Urinary bladder (tissue), 4 donors: Measurements from ENCODE around the gene OR5AC2. TPM values are rescaled to one million over a fixed set of nuclear protein-coding genes. Genes with fewer than 3 reads are reported as not detected.

Source experiments
- DNase-seq: peaks from one replicate; pipeline ENCODE4 v3.0.0-alpha.2; 2015; ENCODE audit errors: extremely low spot score
- H3K27ac ChIP-seq: one replicate; pipeline ENCODE4 v1.5.1; 2013; ENCODE audit warnings: low read depth, mild to moderate bottlenecking, moderate library complexity
- H3K36me3 ChIP-seq: one replicate; pipeline ENCODE4 v1.6.1; 2013; ENCODE audit warnings: mild to moderate bottlenecking, moderate library complexity; ENCODE audit not compliant: insufficient read depth
- H3K4me1 ChIP-seq: one replicate; pipeline ENCODE4 v1.6.1; 2013; ENCODE audit warnings: mild to moderate bottlenecking, moderate library complexity; ENCODE audit not compliant: insufficient read depth
- H3K4me3 ChIP-seq: one replicate; pipeline ENCODE4 v1.5.1; 2013; ENCODE audit warnings: low read depth, low read length
- WGBS: extraction: QIAGEN DNeasy Blood & Tissue Kit; methylation state at CpG from one replicate; pipeline ENCODE4 v1.1.7; 2013; 5-methylcytosine and 5-hydroxymethylcytosine counted together
- polyA plus RNA-seq: library from polyadenylated mRNA; stranded (reverse); fragments of 200-250 nt; gene quantifications from one replicate; pipeline ENCODE4 v1.2.3, GENCODE V29; 2013
- total RNA-seq: library from RNA; depleted of rRNA; stranded (reverse); fragments of >200 nt; gene quantifications from one replicate; pipeline ENCODE4 v1.2.3, GENCODE V29; 2014
- donor health status: healthy with polysubstance abuse.
- donor health status: healthy.

Gene OR5AC2
- total and polyA plus RNA-seq, 2 donors = not detected

GRCh38 chr3:98099848-98100247 is 12.9 kb downstream of the OR5AC2 start:
- no peak for DNase-seq
- Histone ChIP-seq H3K27ac (no peak overlapping the region), H3K4me3 (no peak overlapping the region), H3K4me1 (no peaks in the 10 kb centered on the region), H3K36me3 (no peaks in the 10 kb centered on the region)
- 81% methylated on average over 4 of the region's 4 CpGs for WGBS

GRCh38 chr3:98108162-98108561 is 21.2 kb downstream of the OR5AC2 start:
- Histone ChIP-seq H3K36me3 (no peaks in the 10 kb centered on the region), H3K27ac (no peak overlapping the region), H3K4me1 (no peaks in the 10 kb centered on the region), H3K4me3 (no peak overlapping the region)
- 45% methylated on average over 1 of the region's 1 CpG for WGBS
- DNase-seq = no peak

GRCh38 chr3:98109807-98110549 is 23.0 kb downstream of the OR5AC2 start:
- 54% methylated on average over 4 of the region's 4 CpGs for WGBS
- Histone ChIP-seq H3K27ac (no peak overlapping the region), H3K36me3 (no peaks in the 10 kb centered on the region), H3K4me3 (no peak overlapping the region), H3K4me1 (no peaks in the 10 kb centered on the region)
- peak; percentile 26 for DNase-seq

- H3K4me3 ChIP-seq = no peak overlapping the region
- no peaks in the 10 kb centered on the region for H3K4me1 ChIP-seq
- no peak overlapping the region for H3K27ac ChIP-seq
- no peaks in the 10 kb centered on the region for H3K36me3 ChIP-seq
- DNase-seq = no peak
Measured at GRCh38 chr3:98110550-98110908, 23.6 kb downstream of the OR5AC2 start.

GRCh38 chr3:98114264-98114663 is 27.3 kb downstream of the OR5AC2 start:
- WGBS = 58% methylated on average over 3 of the region's 3 CpGs
- Histone ChIP-seq H3K4me3 (no peak overlapping the region), H3K27ac (no peak overlapping the region), H3K36me3 (no peaks in the 10 kb centered on the region), H3K4me1 (no peaks in the 10 kb centered on the region)
- no peak for DNase-seq

- Histone ChIP-seq H3K4me3 (no peak overlapping the region), H3K27ac (no peak overlapping the region), H3K36me3 (no peaks in the 10 kb centered on the region), H3K4me1 (no peaks in the 10 kb centered on the region)
- no peak for DNase-seq
- 94% methylated on average over 1 of the region's 1 CpG for WGBS
Measured at GRCh38 chr3:98115717-98116116, 28.7 kb downstream of the OR5AC2 start.

- 73% methylated on average over 1 of the region's 1 CpG for WGBS
Measured at GRCh38 chr3:98130421-98130820, 43.4 kb downstream of the OR5AC2 start, which contains the start of gene OR5H1. Gene OR5H1, plus strand, starts transcription at chr3:98130721. Its CDS starts 1,977 bp downstream, at chr3:98132698.

GRCh38 chr3:98136631-98137030 is 49.7 kb downstream of the OR5AC2 start:
- no peaks in the 10 kb centered on the region for H3K4me1 ChIP-seq
- 67% methylated on average over 3 of the region's 3 CpGs for WGBS
- H3K27ac ChIP-seq = no peak overlapping the region
- DNase-seq = no peak
- H3K36me3 ChIP-seq = no peaks in the 10 kb centered on the region
- no peak overlapping the region for H3K4me3 ChIP-seq

More at GRCh38 chr3:98130421-98130820, 43.4 kb downstream of the OR5AC2 start, which contains the start of gene OR5H1:
- no peak for DNase-seq
- Histone ChIP-seq H3K4me3 (no peak within 1 kb of the TSS), H3K27ac (no peak within 1 kb of the TSS), H3K4me1 (no peaks in the 10 kb centered on the region), H3K36me3 (no peaks in the 10 kb centered on the region)

Other genes with a start within 250 kb of the OR5AC2 start
- gene RIOX2, start 114.7 kb upstream of the OR5AC2 start, total RNA-seq = 44.7 TPM
- gene RIOX2, start 114.7 kb upstream of the OR5AC2 start, polyA plus RNA-seq = 15.0 TPM
- gene GABRR3, start 51.9 kb upstream of the OR5AC2 start, total RNA-seq = 0.11 TPM
- gene GABRR3, start 51.9 kb upstream of the OR5AC2 start, polyA plus RNA-seq = 0.01 TPM
- gene OR5H1, start 43.5 kb downstream of the OR5AC2 start, total RNA-seq = not detected
- not detected for gene OR5H1, start 43.5 kb downstream of the OR5AC2 start, polyA plus RNA-seq
- gene OR5H14, start 60.3 kb downstream of the OR5AC2 start, total RNA-seq = not detected
- not detected for gene OR5H14, start 60.3 kb downstream of the OR5AC2 start, polyA plus RNA-seq
- not detected for gene OR5H15, start 79.5 kb downstream of the OR5AC2 start, total RNA-seq
- gene OR5H15, start 79.5 kb downstream of the OR5AC2 start, polyA plus RNA-seq = not detected
- gene OR5H6, start 177.1 kb downstream of the OR5AC2 start, total RNA-seq = not detected
- gene OR5H6, start 177.1 kb downstream of the OR5AC2 start, polyA plus RNA-seq = not detected
- gene OR5H2, start 195.3 kb downstream of the OR5AC2 start, total RNA-seq = not detected
- not detected for gene OR5H2, start 195.3 kb downstream of the OR5AC2 start, polyA plus RNA-seq